K562 (cell line): ENCODE data around the gene ST6GALNAC3. TPM values are rescaled to one million over a fixed set of nuclear protein-coding genes. Genes with fewer than 3 reads are reported as not detected.

Experiments
- ATAC-seq: fragments of 200-7000 bp; cut with Tn5 transposase; 3 replicates; pipeline ENCODE4 v1.9.1; 2020; ENCODE audit warnings: moderate library complexity
- BruUV-seq: library from RNA; stranded (reverse); fragments of 400-500 nt; replicated peaks from 2 replicates; lab custom pipeline; 2021; lab: Mats Ljungman, UMichigan
- CTCF ChIA-PET: fragments of 300-600 bp; formaldehyde crosslinking; extraction: SDS; loops from one replicate; lab custom pipeline; 2021; ENCODE audit warnings: low intra/inter-chr PET ratio; lab: Yijun Ruan, JAX
- POLR2A ChIA-PET: fragments of 300-600, 350-650 bp; sonication (Branson Sonifier 250); formaldehyde crosslinking; extraction: SDS; loops from one replicate; lab custom pipeline; 2021; ENCODE audit warnings: antibody characterized with exemption, inconsistent platforms; lab: Yijun Ruan, JAX
- DNase-seq, 4 experiments: peaks; one replicate each; pipeline versions ENCODE4 v3.0.0 to v3.0.0-alpha.2; 2011 to 2018; ENCODE audit warnings: low spot score in 3 of 4, mixed read lengths in 3 of 4; ENCODE audit errors: extremely low read depth in 1 of 4
- FAIRE-seq: peaks from 2 replicates; lab custom pipeline; 2011; peaks lifted over from hg19 to GRCh38; lab: Jason Lieb, UNC
- H2AFZ ChIP-seq: 2 replicates; pipeline ENCODE4 v1.6.0; 2011; ENCODE audit warnings: low read depth, low read length, control low read depth, inconsistent platforms
- H3K27ac ChIP-seq: fragments of 200-600 bp; 3 replicates; pipeline ENCODE4 v1.8.0; 2011; ENCODE audit warnings: low read depth, mild to moderate bottlenecking, control low read depth, inconsistent platforms, low read length, moderate library complexity, mixed read lengths; ENCODE audit errors: extremely low read depth
- H3K27me3 ChIP-seq, 2 experiments: fragments of 300-600 bp in 1 of 2; 2 replicates in 1 of 2; 3 replicates in 1 of 2; pipeline versions ENCODE4 v1.6.0 to v1.8.0; 2011; ENCODE audit warnings: inconsistent platforms in 2 of 2, low read length in 2 of 2, mild to moderate bottlenecking in 1 of 2, mixed read lengths in 1 of 2, moderate library complexity in 1 of 2; ENCODE audit not compliant: control insufficient read depth in 2 of 2, insufficient read depth in 2 of 2
- H3K36me3 ChIP-seq: fragments of 300-600 bp; 3 replicates; pipeline ENCODE4 v1.8.0; 2011; ENCODE audit warnings: mild to moderate bottlenecking, low read length, inconsistent platforms; ENCODE audit not compliant: control insufficient read depth, insufficient read depth
- H3K4me1 ChIP-seq, 2 experiments: fragments of 200-600 bp in 1 of 2; replicated peaks in 1 of 2; 2 replicates in 1 of 2; 3 replicates in 1 of 2; pipeline versions ENCODE4 v1.5.1 to v1.8.0; 2011; ENCODE audit warnings: inconsistent platforms in 2 of 2, low read length in 2 of 2, mild to moderate bottlenecking in 1 of 2, mixed read lengths in 1 of 2, moderate library complexity in 1 of 2; ENCODE audit not compliant: control insufficient read depth in 2 of 2, insufficient read depth in 2 of 2
- H3K4me2 ChIP-seq: 2 replicates; pipeline ENCODE4 v1.6.1; 2011; ENCODE audit warnings: low read length, control low read depth, inconsistent platforms, mixed read lengths; ENCODE audit not compliant: insufficient read depth
- H3K4me3 ChIP-seq: fragments of 200-600 bp; sonication (generic), shearing (Covaris generic); 2 replicates; pipeline ENCODE4 v1.5.1; 2016; ENCODE audit warnings: control low read depth, inconsistent platforms
- H3K79me2 ChIP-seq: fragments of 200-600 bp; 3 replicates; pipeline ENCODE4 v1.8.0; 2011; ENCODE audit warnings: low read length, inconsistent platforms; ENCODE audit not compliant: control insufficient read depth, insufficient read depth
- H3K9ac ChIP-seq, 2 experiments: 2 replicates each; pipeline versions ENCODE4 v1.6.0 to v1.6.1; 2011; ENCODE audit warnings: low read depth in 2 of 2, low read length in 2 of 2, control low read depth in 1 of 2, inconsistent platforms in 1 of 2, mild to moderate bottlenecking in 1 of 2, mixed read lengths in 1 of 2; ENCODE audit not compliant: insufficient read depth in 1 of 2
- H3K9me1 ChIP-seq: one replicate; pipeline ENCODE4 v1.6.0; 2011; ENCODE audit warnings: inconsistent platforms, mild to moderate bottlenecking, low read length, moderate library complexity; ENCODE audit not compliant: control insufficient read depth, insufficient read depth
- H3K9me3 ChIP-seq: replicated peaks from 2 replicates; pipeline ENCODE4 v1.5.1; 2011; ENCODE audit warnings: low read depth, low read length, inconsistent platforms; ENCODE audit not compliant: control insufficient read depth, insufficient read depth
- H4K20me1 ChIP-seq: replicated peaks from 2 replicates; pipeline ENCODE4 v1.6.1; 2011; ENCODE audit warnings: low read length, inconsistent platforms, mixed read lengths; ENCODE audit not compliant: control insufficient read depth, insufficient read depth
- ELF2 ChIP-seq: fragments of 250-450 bp; sonication (Bioruptor Pico); IDR thresholded peaks from 2 replicates; pipeline ENCODE4 v1.5.0; 2021; ENCODE audit warnings: mild to moderate bottlenecking
- ERF ChIP-seq: fragments of 450-650 bp; formaldehyde crosslinking; IDR thresholded peaks from 2 replicates; pipeline ENCODE4 v1.4.0; 2020; ENCODE audit warnings: mild to moderate bottlenecking, mixed read lengths
- HCFC1 ChIP-seq: IDR thresholded peaks from 2 replicates; pipeline ENCODE4 v1.6.1; 2012; ENCODE audit warnings: low read depth, low read length, improper control_type of control experiment
- MTA3 ChIP-seq: fragments of 450-650 bp; formaldehyde crosslinking; IDR thresholded peaks from 2 replicates; pipeline ENCODE4 v1.6.1; 2017; ENCODE audit warnings: mild to moderate bottlenecking, borderline replicate concordance
- PTTG1 ChIP-seq: fragments of 450-650 bp; IDR thresholded peaks from 2 replicates; pipeline ENCODE4 v1.6.1; 2016; ENCODE audit warnings: low read depth, mild to moderate bottlenecking, missing genetic modification characterization, missing compliant biosample characterization
- RAD21 ChIP-seq, 2 experiments: fragments of 250-450 bp in 1 of 2; fragments of 450-650 bp in 1 of 2; sonication (Bioruptor Pico) in 1 of 2; formaldehyde crosslinking in 1 of 2; IDR thresholded peaks in 1 of 2; conservative IDR thresholded peaks in 1 of 2; 2 replicates each; pipeline versions ENCODE4 v1.4.0 to v1.8.0; 2020 to 2022; ENCODE audit warnings: mild to moderate bottlenecking in 2 of 2, moderate library complexity in 1 of 2
- RFX5 ChIP-seq: IDR thresholded peaks from 2 replicates; pipeline ENCODE4 v1.6.1; 2011; ENCODE audit warnings: low read depth, mild to moderate bottlenecking, improper control_type of control experiment, low read length
- SMAD3 ChIP-seq: fragments of 450-650 bp; formaldehyde crosslinking; conservative IDR thresholded peaks from 2 replicates; pipeline ENCODE4 v1.4.0; 2020; ENCODE audit warnings: mild to moderate bottlenecking
- SMARCC2 ChIP-seq: fragments of 450-650 bp; IDR thresholded peaks from 2 replicates; pipeline ENCODE4 v1.6.1; 2017; ENCODE audit warnings: antibody characterized with exemption, moderate library complexity, mild to moderate bottlenecking, low read depth
- SNRNP70 ChIP-seq: fragments of 200-400 bp; formaldehyde crosslinking; optimal IDR thresholded peaks from 2 replicates; pipeline ENCODE3; 2017; ENCODE audit warnings: low read depth, low read length
- ZFX ChIP-seq: sonication (generic); formaldehyde crosslinking; IDR thresholded peaks from 2 replicates; pipeline ENCODE4 v1.8.0; 2022; ENCODE audit warnings: mild to moderate bottlenecking, missing genetic modification reagents, moderate library complexity
- ZNF217 ChIP-seq: sonication (generic); formaldehyde crosslinking; IDR thresholded peaks from 2 replicates; pipeline ENCODE4 v1.8.0; 2022; ENCODE audit warnings: mild to moderate bottlenecking, missing genetic modification reagents
- ZNF586 ChIP-seq: fragments of 450-650 bp; formaldehyde crosslinking; conservative IDR thresholded peaks from 2 replicates; pipeline ENCODE4 v1.4.0; 2020; ENCODE audit warnings: mild to moderate bottlenecking, moderate library complexity
- ZNF707 ChIP-seq: fragments of 250-450 bp; sonication (Bioruptor Pico); conservative IDR thresholded peaks from 2 replicates; pipeline ENCODE4 v1.8.0; 2022; ENCODE audit warnings: inconsistent platforms, mild to moderate bottlenecking, moderate library complexity
- WGBS: fragments of 100-300 bp; shearing (Covaris generic); methylation state at CpG from one replicate; pipeline ENCODE4 v1.1.6; 2016; ENCODE audit warnings: low coverage, mixed read lengths; ENCODE audit not compliant: insufficient coverage; ENCODE audit errors: missing lambda C conversion rate; 5-methylcytosine and 5-hydroxymethylcytosine counted together
- in situ Hi-C: fragments of 300-500 bp; cut with MboI; formaldehyde crosslinking; loops from 4 replicates; pipeline ENCODE4 v1.15.0; 2018; ENCODE audit warnings: inconsistent platforms, mixed read lengths
- intact Hi-C: fragments of 100-400 bp; cut with micrococcal nuclease; formaldehyde crosslinking; loops from 2 replicates; pipeline ENCODE4 v1.14.2; 2022
- polyA plus RNA-seq, 8 experiments: library from polyadenylated mRNA; depleted of rRNA in 4 of 8; stranded (reverse) in 5 of 8; unstranded in 3 of 8; fragments of >200 nt; fragmentation: Nextera tagmentation in 2 of 8; fragmentation: Illumina TruSeq in 1 of 8; extraction: Ambion mirVana in 2 of 8; extraction: Trizol in 1 of 8; gene quantifications; 2 replicates each; pipeline versions ENCODE4 v1.2.1 to v1.2.3, GENCODE V29; 2011 to 2014; ENCODE audit warnings: inconsistent platforms in 1 of 8, missing spikeins in 1 of 8
- total RNA-seq, 7 experiments: library from RNA; depleted of rRNA in 6 of 7; stranded (reverse); fragments of >200 nt in 6 of 7; fragmentation: Illumina TruSeq in 2 of 7; extraction: Trizol in 2 of 7; gene quantifications; 2 replicates each; pipeline versions ENCODE4 v1.2.1 to v1.2.3, GENCODE V29; 2011 to 2021; ENCODE audit warnings: low replicate concordance in 1 of 7
- TF ChIP-seq, protein P1 (sequence below): fragments of 450-650 bp; conservative IDR thresholded peaks from 2 replicates; pipeline ENCODE4 v1.6.1; 2016; ENCODE audit warnings: missing genetic modification characterization, low read depth, mild to moderate bottlenecking, control low read depth, missing compliant biosample characterization

The ST6GALNAC3 gene
- total and polyA plus RNA-seq, 9 of the 15 experiments (the other 6 are each of a cell fraction or from before 2014, with no cell fraction given): 0.04 to 0.29 (median 0.18) TPM; not detected in 6

DNA sequence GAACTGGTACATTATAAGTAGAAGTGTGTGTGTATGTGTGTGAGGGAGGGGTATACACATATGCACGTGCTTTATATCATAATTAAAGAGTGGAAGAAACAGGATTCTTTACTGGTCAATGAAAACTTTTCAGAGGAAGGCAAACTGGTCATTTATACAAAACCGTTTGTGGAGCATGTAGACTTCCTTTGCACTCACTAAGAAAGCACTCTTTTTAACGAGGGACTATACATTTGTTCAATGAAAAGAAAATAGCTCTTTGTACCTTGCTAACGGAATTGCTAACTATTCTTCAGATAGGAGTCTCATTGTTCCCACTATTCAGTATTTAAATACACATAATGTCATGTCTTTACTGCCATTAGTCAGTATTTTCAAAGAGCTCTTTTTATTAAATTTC, 219.3 kb downstream of the ST6GALNAC3 start:
- Histone ChIP-seq H3K9me3 (no peaks in the 10 kb centered on the region), H3K4me1 (no peaks in the 10 kb centered on the region), H3K27ac (no peak overlapping the region), H3K4me2 (no peak overlapping the region), H2AFZ (no peak overlapping the region), H3K9ac (no peak overlapping the region), H3K36me3 (no peaks in the 10 kb centered on the region), H3K27me3 (no peaks in the 10 kb centered on the region), H3K4me3 (no peak overlapping the region), H3K9me1 (no peaks in the 10 kb centered on the region)
- FAIRE-seq (no peak), ATAC-seq (no peak), DNase-seq (no peak)
- POLR2A ChIA-PET: no interaction called here
- 2% methylated on average over 4 of the region's 4 CpGs for WGBS
- in situ Hi-C loops: no loop called here
- CTCF ChIA-PET: no interaction called here
- no TSS peak for BruUV-seq
- TF ChIP-seq PTTG1 (tag) (no peak), ZNF707 (CRISPR knock-in tag) (no peak), ZFX (CRISPR knock-in tag) (no peak)
- TF ChIP-seq, all 486 proteins: peak for 0
- H4K20me1 ChIP-seq: no peaks in the 10 kb centered on the region
- intact Hi-C loops: no loop called here
- no peaks in the 10 kb centered on the region for H3K79me2 ChIP-seq

DNA sequence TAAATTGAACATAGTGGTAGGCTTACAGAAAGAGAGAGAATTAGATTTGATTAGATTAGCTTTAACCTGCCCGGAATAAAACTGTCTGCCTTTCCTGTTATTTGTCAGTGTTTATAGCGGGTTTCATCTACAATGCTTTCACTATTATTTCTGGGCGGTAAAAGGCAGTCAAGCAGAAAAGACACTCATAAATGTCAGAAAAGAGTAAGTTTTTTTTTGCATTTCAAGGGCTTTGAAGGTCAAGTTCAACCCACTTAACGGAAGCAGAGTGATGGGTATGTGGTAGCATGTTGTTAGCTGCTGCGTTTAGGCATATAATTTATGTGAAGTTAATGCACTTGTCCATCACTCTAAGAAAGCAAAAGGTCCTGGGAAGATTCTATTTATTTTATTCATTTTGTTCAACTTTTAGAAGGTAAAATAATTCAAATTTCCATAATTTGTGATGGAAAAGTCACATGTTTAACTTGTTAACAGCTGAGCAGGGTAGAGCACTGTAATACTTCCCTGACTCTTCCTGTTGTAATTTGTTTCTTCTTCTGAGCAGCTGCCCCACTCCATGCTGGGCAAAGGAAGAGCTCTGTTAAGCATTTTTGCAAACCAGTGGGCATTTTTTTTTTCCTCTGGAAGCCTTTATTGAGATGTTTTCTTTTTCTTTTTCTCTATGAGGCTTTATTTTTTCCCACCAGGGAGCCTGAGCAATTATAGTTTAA, 220.1 kb downstream of the ST6GALNAC3 start:
- 4% methylated on average over 5 of the region's 5 CpGs for WGBS
- CTCF ChIA-PET: no interaction called here
- FAIRE-seq (no peak), DNase-seq (no peak), ATAC-seq (no peak)
- Histone ChIP-seq H4K20me1 (no peaks in the 10 kb centered on the region), H3K9ac (no peak overlapping the region), H3K9me3 (no peaks in the 10 kb centered on the region), H3K4me3 (no peak overlapping the region), H3K79me2 (no peaks in the 10 kb centered on the region), H3K27ac (no peak overlapping the region), H3K9me1 (no peaks in the 10 kb centered on the region), H3K36me3 (no peaks in the 10 kb centered on the region), H3K4me1 (no peaks in the 10 kb centered on the region), H3K27me3 (no peaks in the 10 kb centered on the region), H2AFZ (no peak overlapping the region), H3K4me2 (no peak overlapping the region)
- POLR2A ChIA-PET: no interaction called here
- in situ Hi-C loops: no loop called here
- no TSS peak for BruUV-seq
- no peak for TF ChIP-seq SMAD3
- TF ChIP-seq ZNF217 (CRISPR knock-in tag): no peak
- no peak for TF ChIP-seq SNRNP70
- no peak for TF ChIP-seq ZNF586 (CRISPR knock-in tag)
- TF ChIP-seq HCFC1: no peak
- TF ChIP-seq SMARCC2: no peak
- TF ChIP-seq, protein P1, sequence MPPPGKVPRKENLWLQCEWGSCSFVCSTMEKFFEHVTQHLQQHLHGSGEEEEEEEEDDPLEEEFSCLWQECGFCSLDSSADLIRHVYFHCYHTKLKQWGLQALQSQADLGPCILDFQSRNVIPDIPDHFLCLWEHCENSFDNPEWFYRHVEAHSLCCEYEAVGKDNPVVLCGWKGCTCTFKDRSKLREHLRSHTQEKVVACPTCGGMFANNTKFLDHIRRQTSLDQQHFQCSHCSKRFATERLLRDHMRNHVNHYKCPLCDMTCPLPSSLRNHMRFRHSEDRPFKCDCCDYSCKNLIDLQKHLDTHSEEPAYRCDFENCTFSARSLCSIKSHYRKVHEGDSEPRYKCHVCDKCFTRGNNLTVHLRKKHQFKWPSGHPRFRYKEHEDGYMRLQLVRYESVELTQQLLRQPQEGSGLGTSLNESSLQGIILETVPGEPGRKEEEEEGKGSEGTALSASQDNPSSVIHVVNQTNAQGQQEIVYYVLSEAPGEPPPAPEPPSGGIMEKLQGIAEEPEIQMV (tag): no peak
- no peak for TF ChIP-seq RFX5
- no peak for TF ChIP-seq ELF2 (CRISPR knock-in tag)
- TF ChIP-seq RAD21 (CRISPR knock-in tag; conservative IDR thresholded peaks at IDR 0.05 in 1 of 2, IDR thresholded peaks at IDR 0.05 in 1 of 2): no peak
- TF ChIP-seq ERF (CRISPR knock-in tag): no peak
- no peak for TF ChIP-seq MTA3
- intact Hi-C loops: no loop called here
